Measurements from ENCODE around the gene TMED10.

Gene TMED10

DNA sequence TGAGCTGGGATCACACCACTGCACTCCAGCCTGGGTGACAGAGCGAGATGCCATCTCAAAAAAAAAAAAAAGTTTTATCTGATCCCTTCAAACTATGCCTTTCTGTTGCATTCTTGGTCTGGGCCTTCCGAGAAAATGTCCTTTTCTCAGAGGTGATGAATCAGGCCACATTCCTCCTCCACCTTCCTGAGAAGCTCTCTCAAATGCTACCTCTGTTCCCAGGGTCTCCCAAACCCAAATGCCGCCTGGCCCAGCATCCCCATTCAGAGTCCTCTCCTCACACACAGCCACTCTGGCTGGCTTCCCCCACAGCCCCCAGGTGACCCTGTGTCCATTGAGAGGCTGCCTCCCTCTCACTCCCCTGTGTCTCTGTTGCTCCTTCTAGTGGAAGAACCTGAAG lies 19.7 kb upstream of the TMED10 start:
- Histone ChIP-seq H3K27ac (ENCODE audit: low read depth, low read length) (no peak overlapping the region), H3K9ac (ENCODE audit: low read length) (no peak overlapping the region), H3K27me3 (ENCODE audit: control insufficient read depth, insufficient read depth, low read length) (no peaks in the 10 kb centered on the region), H3K4me1 (ENCODE audit: control insufficient read depth, insufficient read depth, low read length) (peaks cover 9% of the 10 kb centered on the region; the same call in 1 of the 2 replicates), H3K9me3 (ENCODE audit: control insufficient read depth, insufficient read depth, low read depth, low read length) (no peaks in the 10 kb centered on the region), H3K36me3 (ENCODE audit: control insufficient read depth, insufficient read depth, low read length) (no peaks in the 10 kb centered on the region), H3K4me3 (ENCODE audit: low read depth, low read length) (no peak overlapping the region)

DNA sequence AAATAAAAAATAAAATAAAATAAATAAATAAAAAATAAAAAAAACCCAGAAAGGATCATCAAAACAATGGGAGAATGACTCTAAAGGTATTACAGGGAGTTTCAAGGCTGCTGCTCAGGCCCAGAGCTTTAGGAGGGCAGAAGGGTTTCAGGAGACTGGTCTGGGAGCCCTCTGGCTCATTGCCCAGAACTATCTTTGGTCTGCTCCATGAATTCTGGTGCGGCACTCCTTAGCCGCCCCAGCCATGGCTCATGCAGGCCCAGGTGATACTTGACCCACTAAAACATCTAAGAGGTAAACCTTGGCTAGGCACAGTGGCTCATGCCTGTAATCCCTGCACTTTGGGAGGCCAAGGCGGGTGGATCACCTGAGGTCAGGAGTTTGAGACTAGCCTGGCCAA lies 14.7 kb upstream of the TMED10 start:
- Histone ChIP-seq H3K9me3 (ENCODE audit: control insufficient read depth, insufficient read depth, low read depth, low read length) (no peaks in the 10 kb centered on the region), H3K36me3 (ENCODE audit: control insufficient read depth, insufficient read depth, low read length) (no peaks in the 10 kb centered on the region), H3K27ac (ENCODE audit: low read depth, low read length) (no peak overlapping the region), H3K4me1 (ENCODE audit: control insufficient read depth, insufficient read depth, low read length) (no peaks in the 10 kb centered on the region), H3K4me3 (ENCODE audit: low read depth, low read length) (no peak overlapping the region), H3K27me3 (ENCODE audit: control insufficient read depth, insufficient read depth, low read length) (no peaks in the 10 kb centered on the region), H3K9ac (ENCODE audit: low read length) (no peak overlapping the region)

DNA sequence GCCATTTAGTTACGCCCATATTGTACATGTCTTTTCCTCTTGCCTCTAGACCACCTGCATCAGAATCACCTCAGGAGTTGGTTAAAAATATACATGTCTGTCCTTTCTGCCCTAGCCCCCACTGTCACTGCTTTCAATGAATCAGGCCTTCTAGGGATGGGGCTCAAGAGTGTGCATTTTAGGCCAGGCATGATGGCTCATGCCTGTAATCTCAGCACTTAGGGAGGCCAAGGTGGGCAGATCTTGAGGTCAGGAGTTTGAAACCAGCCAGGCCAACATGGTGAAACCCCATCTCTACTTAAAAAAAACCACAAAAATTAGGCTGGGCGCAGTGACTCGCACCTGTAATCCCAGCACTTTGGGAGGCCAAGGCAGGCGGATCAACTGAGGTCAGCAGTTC lies 13.6 kb upstream of the TMED10 start:
- Histone ChIP-seq H3K27me3 (ENCODE audit: control insufficient read depth, insufficient read depth, low read length) (no peaks in the 10 kb centered on the region), H3K9ac (ENCODE audit: low read length) (no peak overlapping the region), H3K4me1 (ENCODE audit: control insufficient read depth, insufficient read depth, low read length) (no peaks in the 10 kb centered on the region), H3K36me3 (ENCODE audit: control insufficient read depth, insufficient read depth, low read length) (no peaks in the 10 kb centered on the region), H3K4me3 (ENCODE audit: low read depth, low read length) (no peak overlapping the region), H3K9me3 (ENCODE audit: control insufficient read depth, insufficient read depth, low read depth, low read length) (no peaks in the 10 kb centered on the region), H3K27ac (ENCODE audit: low read depth, low read length) (no peak overlapping the region)

DNA sequence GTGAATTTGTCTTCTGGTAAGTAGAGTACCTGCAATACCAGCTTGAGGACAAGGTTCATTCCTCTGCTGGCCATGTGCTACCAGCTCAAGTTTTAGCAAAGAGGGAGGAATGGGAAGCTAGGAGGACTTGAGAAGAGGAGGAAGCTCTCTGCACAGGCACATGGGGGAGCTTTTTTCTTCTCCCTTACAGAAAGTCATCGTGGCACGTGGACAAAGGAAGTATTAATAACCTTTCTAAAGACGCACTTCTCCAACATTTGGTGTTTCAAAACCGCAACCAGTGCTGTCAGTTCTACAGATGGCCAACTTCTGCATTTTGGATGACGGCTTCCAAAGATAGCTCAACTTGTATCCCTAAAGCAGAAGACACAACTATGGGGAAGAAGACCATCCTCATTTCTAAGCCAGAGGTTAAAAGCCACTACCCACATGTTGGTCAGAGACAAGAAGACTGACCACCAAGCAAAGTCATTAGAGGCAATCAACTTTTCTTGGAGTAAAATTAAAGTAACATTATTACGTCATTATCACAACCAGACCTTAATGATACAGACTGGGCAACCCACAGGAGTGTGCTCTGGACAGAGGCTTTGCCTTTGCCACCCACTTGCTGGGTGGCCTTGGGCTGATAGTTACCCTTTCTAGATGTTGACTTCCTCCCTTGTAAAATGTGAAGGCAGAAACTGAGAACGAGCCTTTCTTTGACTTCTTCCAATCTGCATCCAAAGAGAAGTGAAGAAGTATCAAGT lies 12.3 kb upstream of the TMED10 start:
- H3K27me3 ChIP-seq (ENCODE audit: control insufficient read depth, insufficient read depth, low read length): no peaks in the 10 kb centered on the region
- H3K4me1 ChIP-seq (ENCODE audit: control insufficient read depth, insufficient read depth, low read length): no peaks in the 10 kb centered on the region
- H3K4me3 ChIP-seq (ENCODE audit: low read depth, low read length): no peak overlapping the region
- H3K27ac ChIP-seq (ENCODE audit: low read depth, low read length): no peak overlapping the region
- no peaks in the 10 kb centered on the region for H3K36me3 ChIP-seq (ENCODE audit: control insufficient read depth, insufficient read depth, low read length)
- H3K9me3 ChIP-seq (ENCODE audit: control insufficient read depth, insufficient read depth, low read depth, low read length): no peaks in the 10 kb centered on the region
- no peak overlapping the region for H3K9ac ChIP-seq (ENCODE audit: low read length)

DNA sequence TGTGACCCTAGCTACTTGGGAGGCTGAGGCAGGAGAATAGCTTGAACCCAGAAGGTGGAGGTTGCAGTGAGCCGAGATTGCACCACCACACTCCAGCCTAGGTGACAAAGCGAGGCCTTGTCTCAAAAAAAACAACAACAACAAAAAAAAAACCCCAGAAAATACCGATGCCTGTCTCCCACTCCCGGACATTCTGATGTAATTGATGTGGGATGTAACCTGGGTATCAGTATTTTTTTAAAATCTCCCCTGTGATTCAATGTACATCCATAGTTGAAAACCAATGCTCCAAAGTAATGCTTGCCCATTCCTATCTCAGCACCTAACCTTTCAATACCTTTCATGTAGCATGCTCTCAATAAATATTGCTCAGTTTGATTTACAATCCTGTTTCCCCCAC lies 11.7 kb upstream of the TMED10 start:
- Histone ChIP-seq H3K4me1 (ENCODE audit: control insufficient read depth, insufficient read depth, low read length) (no peaks in the 10 kb centered on the region), H3K4me3 (ENCODE audit: low read depth, low read length) (no peak overlapping the region), H3K27ac (ENCODE audit: low read depth, low read length) (no peak overlapping the region), H3K27me3 (ENCODE audit: control insufficient read depth, insufficient read depth, low read length) (no peaks in the 10 kb centered on the region), H3K9me3 (ENCODE audit: control insufficient read depth, insufficient read depth, low read depth, low read length) (no peaks in the 10 kb centered on the region), H3K36me3 (ENCODE audit: control insufficient read depth, insufficient read depth, low read length) (no peaks in the 10 kb centered on the region), H3K9ac (ENCODE audit: low read length) (no peak overlapping the region)

DNA sequence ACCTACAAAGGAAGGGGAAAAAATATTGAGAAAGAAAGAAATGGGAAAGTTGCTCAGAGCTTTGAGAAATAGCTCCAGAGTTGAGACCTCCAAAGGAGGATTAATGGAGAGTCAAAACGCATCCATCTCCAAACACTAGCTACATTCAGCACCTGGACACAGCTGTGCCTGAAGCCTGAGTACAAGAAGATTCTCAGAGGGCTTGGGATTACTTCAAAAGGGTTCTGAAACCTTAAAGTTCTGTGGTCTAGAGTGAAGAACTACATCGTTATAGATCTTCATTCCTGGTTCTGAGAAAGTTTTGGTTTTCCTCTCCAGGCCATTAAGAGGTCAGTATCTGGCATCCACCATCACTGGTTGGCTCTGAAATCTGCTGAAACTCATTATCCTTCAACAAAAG lies 10.5 kb upstream of the TMED10 start:
- H3K4me3 ChIP-seq (ENCODE audit: low read depth, low read length): no peak overlapping the region
- H3K36me3 ChIP-seq (ENCODE audit: control insufficient read depth, insufficient read depth, low read length): no peaks in the 10 kb centered on the region
- no peak overlapping the region for H3K27ac ChIP-seq (ENCODE audit: low read depth, low read length)
- H3K27me3 ChIP-seq (ENCODE audit: control insufficient read depth, insufficient read depth, low read length): no peaks in the 10 kb centered on the region
- H3K9me3 ChIP-seq (ENCODE audit: control insufficient read depth, insufficient read depth, low read depth, low read length): no peaks in the 10 kb centered on the region
- H3K9ac ChIP-seq (ENCODE audit: low read length): no peak overlapping the region
- no peaks in the 10 kb centered on the region for H3K4me1 ChIP-seq (ENCODE audit: control insufficient read depth, insufficient read depth, low read length)

DNA sequence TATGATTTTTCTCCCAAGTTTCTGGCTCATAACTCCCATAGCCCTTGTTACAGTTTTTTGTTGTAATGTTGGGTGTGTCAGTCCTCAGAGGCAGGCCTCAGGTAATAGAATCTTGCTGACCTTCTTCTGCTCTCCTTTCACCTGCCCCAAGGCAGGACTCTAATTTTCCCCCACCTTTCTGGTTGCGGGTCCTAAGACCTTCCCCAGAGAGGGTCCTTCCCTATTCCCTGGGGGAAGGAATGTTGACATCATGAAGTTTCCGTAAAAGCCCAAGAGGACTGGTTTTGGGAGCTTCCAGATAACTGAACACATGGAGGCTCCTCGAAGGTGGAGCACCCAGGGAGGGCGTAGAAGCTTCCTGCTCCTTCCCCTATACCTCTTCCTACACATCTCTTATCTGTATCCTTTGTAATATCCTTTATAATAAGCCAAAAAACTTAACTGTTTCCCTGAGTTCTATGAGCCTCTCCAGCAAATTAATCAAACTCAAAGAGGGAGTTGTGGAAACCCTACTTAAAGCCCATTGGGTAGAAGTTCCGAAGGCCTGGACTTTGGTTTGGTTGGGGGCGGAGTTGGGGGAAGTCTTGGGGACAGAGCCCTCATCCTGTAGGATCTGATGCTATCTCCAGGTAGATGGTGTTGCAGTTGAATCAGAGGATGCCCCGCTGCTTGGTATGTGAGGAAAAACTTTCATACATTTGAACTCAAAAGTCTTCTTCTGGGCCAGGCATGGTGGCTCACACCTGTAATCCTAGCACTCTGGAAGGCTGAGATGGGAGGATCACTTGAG lies 9.0 kb upstream of the TMED10 start:
- Histone ChIP-seq H3K9me3 (ENCODE audit: control insufficient read depth, insufficient read depth, low read depth, low read length) (no peaks in the 10 kb centered on the region), H3K9ac (ENCODE audit: low read length) (no peak overlapping the region), H3K36me3 (ENCODE audit: control insufficient read depth, insufficient read depth, low read length) (no peaks in the 10 kb centered on the region), H3K27me3 (ENCODE audit: control insufficient read depth, insufficient read depth, low read length) (no peaks in the 10 kb centered on the region), H3K4me1 (ENCODE audit: control insufficient read depth, insufficient read depth, low read length) (0 out of 2 replicates have a peak, but pooled peaks cover 5% of the 10 kb centered on the region), H3K27ac (ENCODE audit: low read depth, low read length) (no peak overlapping the region), H3K4me3 (ENCODE audit: low read depth, low read length) (no peak overlapping the region)

DNA sequence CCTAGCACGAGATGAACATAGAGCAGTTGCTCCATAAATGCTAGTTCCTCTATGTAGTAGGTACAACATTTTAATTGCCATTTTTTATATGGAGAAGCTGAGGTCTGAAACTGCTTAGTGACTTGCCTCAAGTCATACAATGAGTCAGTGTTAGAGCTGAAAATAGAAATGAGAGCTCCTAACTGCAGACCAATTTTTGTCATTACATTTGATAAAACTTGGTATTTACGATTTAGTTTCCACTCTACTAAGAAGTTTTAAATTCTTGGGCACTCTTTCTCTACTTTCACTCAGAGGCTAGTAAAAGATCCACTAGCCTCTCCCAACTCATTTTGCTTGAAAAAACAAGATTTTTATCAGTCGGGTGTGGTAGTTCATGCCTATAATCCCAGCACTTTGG lies 8.1 kb upstream of the TMED10 start:
- Histone ChIP-seq H3K36me3 (ENCODE audit: control insufficient read depth, insufficient read depth, low read length) (no peaks in the 10 kb centered on the region), H3K4me3 (ENCODE audit: low read depth, low read length) (no peak overlapping the region), H3K9ac (ENCODE audit: low read length) (no peak overlapping the region), H3K27ac (ENCODE audit: low read depth, low read length) (no peak overlapping the region), H3K4me1 (ENCODE audit: control insufficient read depth, insufficient read depth, low read length) (0 out of 2 replicates have a peak, but pooled peaks cover 5% of the 10 kb centered on the region), H3K27me3 (ENCODE audit: control insufficient read depth, insufficient read depth, low read length) (no peaks in the 10 kb centered on the region), H3K9me3 (ENCODE audit: control insufficient read depth, insufficient read depth, low read depth, low read length) (no peaks in the 10 kb centered on the region)

DNA sequence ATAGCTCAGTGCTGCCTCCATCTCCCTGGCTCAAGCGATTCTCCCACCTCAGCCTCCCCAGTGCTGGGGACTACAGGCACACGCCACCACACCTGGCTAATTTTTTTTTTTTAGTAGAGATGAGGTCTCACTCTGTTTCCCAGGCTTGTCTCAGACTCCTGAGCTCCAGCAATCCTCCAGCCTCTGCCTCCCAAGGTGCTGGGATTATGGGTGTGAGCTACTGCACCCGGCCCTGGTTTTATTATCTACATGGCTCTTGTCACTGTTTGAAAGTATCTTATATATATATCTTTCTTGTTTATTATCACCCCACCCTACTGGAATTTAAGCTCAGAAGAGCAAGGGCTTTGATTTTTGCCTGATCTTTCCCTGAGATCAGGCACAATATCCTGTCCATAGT lies 7.6 kb upstream of the TMED10 start:
- Histone ChIP-seq H3K27me3 (ENCODE audit: control insufficient read depth, insufficient read depth, low read length) (no peaks in the 10 kb centered on the region), H3K36me3 (ENCODE audit: control insufficient read depth, insufficient read depth, low read length) (no peaks in the 10 kb centered on the region), H3K27ac (ENCODE audit: low read depth, low read length) (no peak overlapping the region), H3K9me3 (ENCODE audit: control insufficient read depth, insufficient read depth, low read depth, low read length) (no peaks in the 10 kb centered on the region), H3K9ac (ENCODE audit: low read length) (no peak overlapping the region), H3K4me1 (ENCODE audit: control insufficient read depth, insufficient read depth, low read length) (0 out of 2 replicates have a peak, but pooled peaks cover 5% of the 10 kb centered on the region), H3K4me3 (ENCODE audit: low read depth, low read length) (no peak overlapping the region)

DNA sequence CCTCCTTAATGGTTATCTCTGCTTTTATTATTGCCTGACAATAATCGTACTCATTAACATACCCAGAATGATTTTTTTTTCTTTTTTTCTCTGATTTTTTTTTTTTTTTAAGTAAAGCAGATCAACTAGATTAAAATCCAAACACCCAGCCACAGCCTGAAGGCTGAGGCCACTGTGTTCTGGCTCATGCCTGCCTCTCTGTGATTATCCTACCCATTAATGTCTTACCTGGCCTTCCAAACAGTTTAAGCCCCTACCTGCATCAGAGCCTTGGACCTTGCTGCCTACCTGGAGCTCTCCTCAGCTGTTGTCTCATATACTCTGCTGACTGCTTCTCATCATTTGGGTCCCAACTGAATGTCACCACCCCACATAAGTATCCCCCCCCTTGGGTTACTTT lies 6.8 kb upstream of the TMED10 start:
- no peak overlapping the region for H3K27ac ChIP-seq (ENCODE audit: low read depth, low read length)
- H3K27me3 ChIP-seq (ENCODE audit: control insufficient read depth, insufficient read depth, low read length): no peaks in the 10 kb centered on the region
- H3K4me3 ChIP-seq (ENCODE audit: low read depth, low read length): no peak overlapping the region
- 0 out of 2 replicates have a peak, but pooled peaks cover 5% of the 10 kb centered on the region for H3K4me1 ChIP-seq (ENCODE audit: control insufficient read depth, insufficient read depth, low read length)
- no peaks in the 10 kb centered on the region for H3K36me3 ChIP-seq (ENCODE audit: control insufficient read depth, insufficient read depth, low read length)
- H3K9me3 ChIP-seq (ENCODE audit: control insufficient read depth, insufficient read depth, low read depth, low read length): no peaks in the 10 kb centered on the region
- no peak overlapping the region for H3K9ac ChIP-seq (ENCODE audit: low read length)

DNA sequence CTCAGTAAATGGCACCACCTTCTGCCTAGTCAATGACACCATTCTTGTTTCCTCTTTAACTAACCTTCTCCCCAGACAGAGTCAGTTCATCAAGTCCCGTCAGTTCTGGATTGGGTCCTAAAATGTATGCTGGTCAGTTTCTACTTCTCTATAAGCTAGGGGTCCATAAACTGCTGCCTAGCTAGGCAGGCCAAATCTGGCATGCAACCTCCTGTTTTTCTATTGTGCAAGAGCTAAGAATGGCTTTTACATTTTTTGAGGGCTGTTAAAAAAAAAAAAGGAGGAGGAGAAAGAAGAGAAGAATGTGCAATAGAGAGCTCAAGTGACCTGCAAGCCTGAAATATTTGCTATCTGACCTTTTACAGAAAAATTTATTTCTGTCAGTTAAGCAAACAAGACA lies 6.4 kb upstream of the TMED10 start:
- H3K9ac ChIP-seq (ENCODE audit: low read length): no peak overlapping the region
- H3K27ac ChIP-seq (ENCODE audit: low read depth, low read length): no peak overlapping the region
- H3K9me3 ChIP-seq (ENCODE audit: control insufficient read depth, insufficient read depth, low read depth, low read length): no peaks in the 10 kb centered on the region
- H3K4me1 ChIP-seq (ENCODE audit: control insufficient read depth, insufficient read depth, low read length): 0 out of 2 replicates have a peak, but pooled peaks cover 5% of the 10 kb centered on the region
- H3K4me3 ChIP-seq (ENCODE audit: low read depth, low read length): no peak overlapping the region
- H3K27me3 ChIP-seq (ENCODE audit: control insufficient read depth, insufficient read depth, low read length): no peaks in the 10 kb centered on the region
- no peaks in the 10 kb centered on the region for H3K36me3 ChIP-seq (ENCODE audit: control insufficient read depth, insufficient read depth, low read length)

Measured in HUES6 (cell line).